ENCODE measurements around the gene SLC13A2.

DNA sequence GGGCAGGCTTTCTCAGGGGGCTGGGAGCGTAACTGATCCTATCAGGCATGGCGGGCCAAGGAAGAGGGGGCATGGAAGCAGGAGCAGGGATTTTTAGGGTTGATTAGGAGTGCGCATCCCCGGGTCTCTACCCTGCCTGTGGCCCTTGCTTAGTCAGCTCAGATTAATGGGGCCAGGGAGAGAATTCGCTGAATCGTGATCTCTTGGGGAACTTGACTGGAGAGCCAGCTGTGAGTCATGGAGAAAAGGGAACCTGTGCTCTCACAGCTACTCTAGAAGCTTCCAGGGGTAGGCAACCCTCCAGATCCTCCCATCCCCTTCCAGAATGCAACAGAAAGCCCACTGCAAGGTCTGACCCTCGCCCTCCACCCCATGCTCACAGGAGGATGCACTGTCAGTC, 36.3 kb downstream of the SLC13A2 start:
- TF ChIP-seq ZNF510 (tag by site-specific recombination; IDR thresholded peaks at IDR 0.05; ENCODE audit: insufficient replicate concordance) (no peak), CTCF (tag by site-specific recombination; IDR thresholded peaks at IDR 0.05) (no peak), ZBTB21 (tag by site-specific recombination; IDR thresholded peaks at IDR 0.05) (no peak), KLF17 (tag by site-specific recombination; IDR thresholded peaks at IDR 0.05) (no peak), ZNF350 (tag by site-specific recombination; IDR thresholded peaks at IDR 0.05) (no peak), ZNF133 (tag by site-specific recombination; IDR thresholded peaks at IDR 0.05) (no peak), EGR2 (tag by site-specific recombination; IDR thresholded peaks at IDR 0.05; ENCODE audit: low read depth) (no peak), ZNF19 (tag by site-specific recombination; IDR thresholded peaks at IDR 0.05; ENCODE audit: low read depth) (no peak), ZFP41 (tag by site-specific recombination; IDR thresholded peaks at IDR 0.05; ENCODE audit: borderline replicate concordance) (no peak), OSR2 (tag by site-specific recombination; IDR thresholded peaks at IDR 0.05) (no peak), HOXC10 (CRISPR knock-in tag; IDR thresholded peaks at IDR 0.05) (no peak)
- TF ChIP-seq, protein P1, sequence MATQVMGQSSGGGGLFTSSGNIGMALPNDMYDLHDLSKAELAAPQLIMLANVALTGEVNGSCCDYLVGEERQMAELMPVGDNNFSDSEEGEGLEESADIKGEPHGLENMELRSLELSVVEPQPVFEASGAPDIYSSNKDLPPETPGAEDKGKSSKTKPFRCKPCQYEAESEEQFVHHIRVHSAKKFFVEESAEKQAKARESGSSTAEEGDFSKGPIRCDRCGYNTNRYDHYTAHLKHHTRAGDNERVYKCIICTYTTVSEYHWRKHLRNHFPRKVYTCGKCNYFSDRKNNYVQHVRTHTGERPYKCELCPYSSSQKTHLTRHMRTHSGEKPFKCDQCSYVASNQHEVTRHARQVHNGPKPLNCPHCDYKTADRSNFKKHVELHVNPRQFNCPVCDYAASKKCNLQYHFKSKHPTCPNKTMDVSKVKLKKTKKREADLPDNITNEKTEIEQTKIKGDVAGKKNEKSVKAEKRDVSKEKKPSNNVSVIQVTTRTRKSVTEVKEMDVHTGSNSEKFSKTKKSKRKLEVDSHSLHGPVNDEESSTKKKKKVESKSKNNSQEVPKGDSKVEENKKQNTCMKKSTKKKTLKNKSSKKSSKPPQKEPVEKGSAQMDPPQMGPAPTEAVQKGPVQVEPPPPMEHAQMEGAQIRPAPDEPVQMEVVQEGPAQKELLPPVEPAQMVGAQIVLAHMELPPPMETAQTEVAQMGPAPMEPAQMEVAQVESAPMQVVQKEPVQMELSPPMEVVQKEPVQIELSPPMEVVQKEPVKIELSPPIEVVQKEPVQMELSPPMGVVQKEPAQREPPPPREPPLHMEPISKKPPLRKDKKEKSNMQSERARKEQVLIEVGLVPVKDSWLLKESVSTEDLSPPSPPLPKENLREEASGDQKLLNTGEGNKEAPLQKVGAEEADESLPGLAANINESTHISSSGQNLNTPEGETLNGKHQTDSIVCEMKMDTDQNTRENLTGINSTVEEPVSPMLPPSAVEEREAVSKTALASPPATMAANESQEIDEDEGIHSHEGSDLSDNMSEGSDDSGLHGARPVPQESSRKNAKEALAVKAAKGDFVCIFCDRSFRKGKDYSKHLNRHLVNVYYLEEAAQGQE (tag by site-specific recombination; IDR thresholded peaks at IDR 0.05), result no peak
- TF ChIP-seq, protein P2, sequence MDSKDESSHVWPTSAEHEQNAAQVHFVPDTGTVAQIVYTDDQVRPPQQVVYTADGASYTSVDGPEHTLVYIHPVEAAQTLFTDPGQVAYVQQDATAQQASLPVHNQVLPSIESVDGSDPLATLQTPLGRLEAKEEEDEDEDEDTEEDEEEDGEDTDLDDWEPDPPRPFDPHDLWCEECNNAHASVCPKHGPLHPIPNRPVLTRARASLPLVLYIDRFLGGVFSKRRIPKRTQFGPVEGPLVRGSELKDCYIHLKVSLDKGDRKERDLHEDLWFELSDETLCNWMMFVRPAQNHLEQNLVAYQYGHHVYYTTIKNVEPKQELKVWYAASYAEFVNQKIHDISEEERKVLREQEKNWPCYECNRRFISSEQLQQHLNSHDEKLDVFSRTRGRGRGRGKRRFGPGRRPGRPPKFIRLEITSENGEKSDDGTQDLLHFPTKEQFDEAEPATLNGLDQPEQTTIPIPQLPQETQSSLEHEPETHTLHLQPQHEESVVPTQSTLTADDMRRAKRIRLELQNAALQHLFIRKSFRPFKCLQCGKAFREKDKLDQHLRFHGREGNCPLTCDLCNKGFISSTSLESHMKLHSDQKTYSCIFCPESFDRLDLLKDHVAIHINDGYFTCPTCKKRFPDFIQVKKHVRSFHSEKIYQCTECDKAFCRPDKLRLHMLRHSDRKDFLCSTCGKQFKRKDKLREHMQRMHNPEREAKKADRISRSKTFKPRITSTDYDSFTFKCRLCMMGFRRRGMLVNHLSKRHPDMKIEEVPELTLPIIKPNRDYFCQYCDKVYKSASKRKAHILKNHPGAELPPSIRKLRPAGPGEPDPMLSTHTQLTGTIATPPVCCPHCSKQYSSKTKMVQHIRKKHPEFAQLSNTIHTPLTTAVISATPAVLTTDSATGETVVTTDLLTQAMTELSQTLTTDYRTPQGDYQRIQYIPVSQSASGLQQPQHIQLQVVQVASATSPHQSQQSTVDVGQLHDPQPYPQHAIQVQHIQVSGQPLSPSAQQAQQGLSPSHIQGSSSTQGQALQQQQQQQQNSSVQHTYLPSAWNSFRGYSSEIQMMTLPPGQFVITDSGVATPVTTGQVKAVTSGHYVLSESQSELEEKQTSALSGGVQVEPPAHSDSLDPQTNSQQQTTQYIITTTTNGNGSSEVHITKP (tag by site-specific recombination; IDR thresholded peaks at IDR 0.05), result no peak

All from HEK293 (cell line).